GM15510 (cell line): Measurements from ENCODE around the gene KCNJ16.

ENCODE experiments used
- POLR2A ChIP-seq: IDR thresholded peaks from 3 replicates; pipeline ENCODE4 v1.6.1; 2011; ENCODE audit warnings: borderline replicate concordance; ENCODE audit not compliant: insufficient read length; ENCODE audit errors: extremely low read depth

The KCNJ16 gene

GRCh38 chr17:70074956-70075355, at the start of gene KCNJ16:
Gene KCNJ16 (plus strand): TSS chr17:70075225. CDS start chr17:70132088, 56,863 bp downstream.
- TF ChIP-seq POLR2A = no peak

- TF ChIP-seq POLR2A = no peak
Observed at GRCh38 chr17:70028397-70028796, 46.6 kb upstream of the KCNJ16 start.

- TF ChIP-seq POLR2A = no peak
Observed at GRCh38 chr17:70028978-70029767, 45.9 kb upstream of the KCNJ16 start.

DNA sequence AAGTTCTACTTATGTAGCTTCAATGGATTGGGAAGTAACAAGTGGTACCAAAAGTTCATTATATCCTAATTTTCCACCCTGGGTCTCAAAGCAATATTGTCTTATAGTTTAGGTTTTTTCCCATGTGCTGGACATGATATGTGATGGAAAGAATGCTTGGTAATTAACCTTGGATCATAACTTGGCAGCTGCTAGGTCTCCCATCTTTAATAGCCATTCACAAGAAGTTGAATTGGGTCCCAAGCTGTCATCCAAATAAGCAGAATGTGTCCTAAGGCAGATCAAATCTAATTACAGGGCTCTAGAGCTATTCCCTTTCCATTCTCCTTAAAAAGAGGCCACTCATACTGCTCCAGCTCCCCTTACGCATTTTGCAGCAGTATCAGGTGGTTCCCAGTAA, 44.7 kb upstream of the KCNJ16 start:
- no peak for TF ChIP-seq POLR2A

- no peak for TF ChIP-seq POLR2A
Observed at GRCh38 chr17:70031341-70031740, 43.7 kb upstream of the KCNJ16 start.

GRCh38 chr17:70033165-70033564, 41.9 kb upstream of the KCNJ16 start:
- TF ChIP-seq POLR2A = no peak

GRCh38 chr17:70034158-70034557, 40.9 kb upstream of the KCNJ16 start:
- no peak for TF ChIP-seq POLR2A

GRCh38 chr17:70037498-70037897, 37.5 kb upstream of the KCNJ16 start:
- TF ChIP-seq POLR2A = no peak

- no peak for TF ChIP-seq POLR2A
Observed at GRCh38 chr17:70040336-70040735, 34.7 kb upstream of the KCNJ16 start.

DNA sequence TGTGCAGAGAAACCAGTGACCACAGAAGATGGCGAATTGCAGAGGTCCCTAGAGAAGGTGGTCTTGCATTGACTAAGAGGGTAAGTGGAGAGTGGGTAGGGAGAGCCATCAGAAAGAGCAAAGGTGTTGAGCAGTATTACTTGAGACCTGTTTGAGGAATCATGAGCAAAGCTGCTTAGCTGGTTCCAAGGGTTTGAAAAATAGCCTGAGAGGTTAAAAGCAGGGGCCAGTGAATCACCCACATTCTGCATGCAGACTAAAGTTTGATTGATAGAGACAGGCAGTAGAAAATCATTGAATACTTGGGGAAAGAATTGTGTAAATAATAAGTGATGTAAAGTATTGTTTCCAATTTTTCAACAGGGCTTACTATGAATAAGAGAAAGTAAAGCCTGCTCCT, 34.0 kb upstream of the KCNJ16 start:
- no peak for TF ChIP-seq POLR2A

- TF ChIP-seq POLR2A = no peak
Observed at GRCh38 chr17:70041540-70041939, 33.5 kb upstream of the KCNJ16 start.

DNA sequence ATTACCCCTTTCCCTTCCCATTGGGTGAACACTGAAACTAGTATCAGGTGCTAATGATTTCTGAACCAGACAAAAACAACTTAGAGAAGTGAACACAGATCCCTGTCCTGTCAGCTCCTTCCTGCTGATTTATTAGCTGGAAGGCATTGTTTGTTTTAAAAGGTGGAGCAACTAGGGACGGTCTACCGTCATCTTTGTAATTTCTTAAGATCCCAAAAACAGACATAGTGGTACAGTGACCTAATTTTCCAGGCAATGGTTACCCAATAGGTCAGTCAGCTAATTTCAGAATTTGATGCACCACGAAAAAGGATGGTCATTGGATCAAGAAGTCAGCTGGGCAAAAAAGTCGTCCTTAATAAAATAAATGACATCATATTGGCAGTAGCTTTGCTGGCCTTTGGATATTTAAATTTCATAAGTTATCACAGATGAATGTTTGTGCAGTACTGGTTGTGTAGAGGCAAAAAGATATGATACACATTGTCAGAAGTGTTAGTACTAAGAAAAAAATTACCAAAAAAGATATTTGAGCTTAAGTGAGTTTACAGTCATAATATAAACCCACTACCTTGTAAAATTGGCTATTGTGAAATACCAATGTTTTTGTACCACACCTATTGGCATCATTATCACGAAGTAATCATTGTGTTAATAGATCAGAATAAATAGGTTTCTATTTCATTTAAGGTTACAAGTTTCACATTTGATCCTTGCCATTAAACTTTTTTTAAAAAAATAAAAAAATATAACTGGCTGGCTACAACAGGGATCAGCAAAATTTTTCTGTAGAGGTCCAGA, 27.2 kb upstream of the KCNJ16 start:
- TF ChIP-seq POLR2A = no peak

- no peak for TF ChIP-seq POLR2A
Observed at GRCh38 chr17:70049801-70050591, 25.0 kb upstream of the KCNJ16 start.

- no peak for TF ChIP-seq POLR2A
Observed at GRCh38 chr17:70050931-70051330, 24.1 kb upstream of the KCNJ16 start.
